Daoy (cell line): ENCODE results near the gene NFIL3. TPM values are rescaled to one million over a fixed set of nuclear protein-coding genes. Genes with fewer than 3 reads are reported as not detected.

Experiments used
- DNase-seq: peaks from one replicate; pipeline ENCODE4 v3.0.0-alpha.2; 2015; ENCODE audit warnings: low read depth
- total RNA-seq: library from RNA; depleted of rRNA; stranded (reverse); fragments of >200 nt; shearing (Covaris generic); gene quantifications from 2 replicates; pipeline ENCODE4 v1.2.3, GENCODE V29; 2014; rRNA removed

NFIL3 gene
- total RNA-seq, 1 experiment from 2014 or later, result 10.3 TPM

- DNase-seq, result no peak
Measured at GRCh38 chr9:91360551-91361290, 62.9 kb downstream of the NFIL3 start.

DNA sequence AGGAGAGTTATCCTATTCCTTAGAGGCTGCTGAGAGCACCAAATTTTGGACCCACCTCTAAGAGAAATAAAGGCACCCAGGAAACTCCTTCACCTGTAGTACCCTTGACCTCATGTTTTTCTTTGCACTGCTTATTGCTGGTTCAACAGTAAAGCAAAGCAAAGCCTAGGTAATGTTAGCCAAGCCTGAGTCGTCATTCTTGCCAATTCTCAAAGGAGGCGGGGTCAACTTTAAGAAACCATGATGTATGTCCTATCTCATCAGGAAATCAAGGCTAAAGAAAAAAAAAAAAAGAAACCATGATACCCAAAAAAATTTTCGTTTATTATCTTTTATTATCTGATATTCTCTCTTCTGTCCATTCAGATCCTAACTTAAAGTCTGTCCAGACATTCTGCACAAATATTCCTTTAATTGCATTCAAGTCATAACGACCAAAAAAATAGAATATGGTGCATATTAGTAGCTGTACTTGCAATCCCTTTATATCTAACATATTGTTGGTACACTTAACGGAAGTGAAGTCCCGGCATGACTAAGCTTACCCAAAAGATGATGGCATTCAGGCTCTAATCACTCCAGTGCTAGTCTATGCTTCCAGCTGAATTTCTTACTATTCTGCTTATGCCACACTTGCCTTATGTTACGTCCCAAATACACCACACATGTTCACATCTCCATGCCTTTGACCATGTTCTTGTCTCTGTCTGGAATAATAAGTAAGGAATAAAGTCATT lies 63.7 kb downstream of the NFIL3 start:
- DNase-seq, result peak; percentile 17

DNA sequence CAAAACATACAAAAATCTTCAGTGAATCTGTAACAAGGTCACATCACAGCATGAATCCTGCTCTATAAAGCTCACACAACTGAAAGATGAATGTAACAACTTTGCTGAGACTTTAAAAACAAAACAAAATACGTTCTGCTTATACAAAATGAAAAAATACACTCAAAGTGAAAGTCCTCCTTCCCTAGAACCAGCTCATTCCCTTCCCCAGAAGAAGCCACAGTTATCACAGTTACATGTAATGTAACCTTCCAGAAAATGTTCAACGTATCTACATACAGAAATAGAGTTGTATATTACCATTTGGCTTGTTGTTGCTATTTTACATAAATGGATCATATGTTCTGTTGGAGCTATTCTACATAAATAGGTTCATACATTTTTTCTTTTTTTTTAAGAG lies 64.5 kb downstream of the NFIL3 start:
- no peak for DNase-seq

Other genes with a start within 250 kb of the NFIL3 start
- 21.4 and 29.0 TPM in 2 replicates for gene AUH, start 61.9 kb downstream of the NFIL3 start, total RNA-seq